GM18519 (cell line): ENCODE data around the gene TCF12.

Source experiments
- ATAC-seq: cut with Tn5 transposase; IDR thresholded peaks from one replicate; pipeline ENCODE4 v1.9.1; 2021; ENCODE audit warnings: mild to moderate bottlenecking, moderate library complexity; ENCODE audit not compliant: unreplicated experiment, low FRiP score

Gene TCF12

DNA sequence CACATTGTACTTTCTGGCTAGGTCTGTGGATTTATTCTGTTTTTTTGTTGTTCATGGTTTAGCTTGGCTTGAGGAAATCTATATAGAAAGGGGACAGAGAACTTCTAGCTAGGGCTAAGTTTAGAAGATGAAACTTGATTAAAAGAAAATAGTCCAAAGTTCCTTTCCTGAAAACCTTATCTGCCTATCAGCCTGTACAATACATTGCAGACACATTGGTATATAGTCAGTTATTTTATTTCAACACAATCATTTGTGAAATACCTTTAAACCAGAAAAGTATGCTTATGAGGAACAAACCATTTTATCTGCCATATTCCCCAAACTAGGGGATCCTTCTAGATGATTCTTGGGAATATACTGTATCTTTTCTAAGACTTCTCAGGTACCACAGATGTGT is 310.6 kb downstream of the TCF12 start:
- ATAC-seq: no peak

DNA sequence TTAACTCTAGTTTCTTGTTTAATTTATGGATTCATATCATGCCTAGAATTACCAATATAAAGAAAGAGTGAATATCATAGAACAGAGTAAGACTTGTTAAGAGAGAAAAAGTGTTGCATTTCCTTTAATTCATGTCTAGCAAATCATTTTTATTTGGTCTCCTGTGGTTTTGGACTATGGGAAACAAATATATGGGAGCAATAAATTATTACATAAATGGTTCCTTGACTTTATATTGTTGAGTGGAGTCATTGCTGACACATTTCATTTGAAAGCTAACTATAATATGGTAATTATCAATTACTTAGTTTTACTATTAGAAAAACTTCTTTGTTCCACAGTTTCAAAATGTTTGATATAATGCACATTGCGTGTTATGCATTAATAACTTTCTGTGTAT is 313.1 kb downstream of the TCF12 start:
- ATAC-seq: no peak

GRCh38 chr15:57234156-57234555 is 315.7 kb downstream of the TCF12 start:
- ATAC-seq: no peak

DNA sequence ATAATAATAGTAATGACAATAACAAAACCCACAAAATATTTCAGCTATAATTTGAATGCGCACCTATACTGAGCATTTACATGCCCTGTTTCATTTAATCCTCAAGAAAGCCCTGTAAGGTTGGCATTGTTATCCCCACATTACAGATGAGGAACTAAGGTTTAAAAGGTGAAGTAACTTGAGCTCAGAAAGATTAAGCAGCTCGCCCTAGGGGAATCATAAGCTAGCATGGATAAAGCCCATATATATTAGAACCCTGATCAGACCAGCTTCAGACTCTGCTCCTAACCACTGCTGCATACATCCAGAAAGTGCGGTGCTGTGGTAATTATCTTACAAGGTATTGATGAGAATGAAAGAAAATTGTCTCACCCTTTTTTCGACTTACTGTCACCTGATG is 316.7 kb downstream of the TCF12 start:
- no peak for ATAC-seq

DNA sequence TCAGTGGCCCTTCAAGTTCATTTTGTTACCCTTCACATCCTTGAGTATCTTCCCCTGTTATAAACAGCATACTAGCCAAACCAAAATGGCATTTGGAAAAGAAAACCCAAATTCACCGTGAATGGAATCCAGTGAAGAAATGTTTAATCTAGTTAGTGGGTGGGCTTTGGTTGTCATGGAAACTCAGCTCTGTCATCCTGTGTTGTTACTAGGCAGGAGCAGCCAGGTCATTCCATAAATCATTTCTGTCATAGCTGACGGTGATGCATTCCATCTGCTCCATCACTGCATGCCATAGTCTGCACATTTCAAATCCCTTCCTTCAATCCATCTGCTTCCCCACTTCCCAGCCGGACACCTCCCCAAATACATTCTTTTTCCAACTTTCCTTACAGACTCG is 317.4 kb downstream of the TCF12 start:
- no peak for ATAC-seq

DNA sequence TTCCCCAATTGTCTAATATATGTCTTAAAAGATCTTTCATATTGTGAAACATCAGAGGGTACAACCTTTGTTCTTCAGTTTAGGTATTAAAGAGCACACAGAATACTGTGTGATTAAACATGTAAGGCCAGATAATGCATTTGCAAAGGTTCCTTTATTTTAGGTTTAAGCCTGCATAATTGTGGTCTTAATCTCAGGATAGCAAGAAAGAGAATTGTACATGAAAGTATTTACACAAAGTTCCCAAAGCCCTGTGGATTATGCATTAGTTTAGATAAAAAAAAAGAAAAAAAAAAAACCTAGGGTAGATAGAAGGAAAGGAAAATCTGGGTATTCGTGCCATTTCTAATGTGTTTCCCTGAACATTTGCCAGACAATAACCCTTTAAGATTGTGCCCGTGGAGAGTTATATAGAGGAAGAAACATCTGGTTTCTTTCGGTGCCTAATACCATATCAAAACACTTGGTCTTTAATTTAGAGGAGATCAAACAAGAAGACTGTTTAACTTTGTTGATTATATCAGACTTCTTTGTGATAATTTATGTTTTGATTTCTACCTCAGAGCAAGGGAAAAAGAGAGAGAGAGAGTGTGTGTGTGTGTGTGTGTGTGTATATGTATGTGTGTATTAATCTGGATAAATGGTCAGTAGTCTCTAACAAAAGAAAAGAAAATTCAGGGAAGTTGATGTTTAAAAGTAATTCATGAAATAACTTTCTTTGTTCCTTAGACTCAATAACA is 318.3 kb downstream of the TCF12 start:
- ATAC-seq: no peak

- ATAC-seq: no peak
These were observed 318.8 kb downstream of the TCF12 start for GRCh38 chr15:57237301-57237642.

GRCh38 chr15:57237676-57238075 is 319.2 kb downstream of the TCF12 start:
- ATAC-seq: no peak

- no peak for ATAC-seq
These were observed 326.7 kb downstream of the TCF12 start for GRCh38 chr15:57245130-57245529.

- ATAC-seq: no peak
These were observed 327.3 kb downstream of the TCF12 start for GRCh38 chr15:57245714-57246113.

DNA sequence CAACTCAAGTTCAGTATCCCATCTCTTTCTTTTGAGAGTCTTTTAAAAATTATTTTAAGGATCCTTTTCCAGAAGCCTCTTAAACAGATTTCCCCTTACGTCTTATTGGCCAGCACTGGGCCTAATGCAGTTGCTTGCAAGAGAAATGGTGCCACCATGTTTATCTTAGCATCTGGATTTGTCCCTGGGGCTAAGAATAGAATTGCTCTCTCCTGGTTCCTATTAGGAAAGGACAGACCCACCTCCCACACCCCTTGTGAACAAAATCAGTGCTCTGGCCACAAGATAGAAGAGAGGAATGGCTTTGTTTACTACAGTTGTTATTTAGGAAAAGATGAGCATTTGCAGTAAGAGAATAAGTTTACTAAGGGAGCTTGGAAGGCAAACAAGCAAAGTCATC is 329.6 kb downstream of the TCF12 start:
- no peak for ATAC-seq

GRCh38 chr15:57251308-57251707 is 332.9 kb downstream of the TCF12 start:
- ATAC-seq: no peak

DNA sequence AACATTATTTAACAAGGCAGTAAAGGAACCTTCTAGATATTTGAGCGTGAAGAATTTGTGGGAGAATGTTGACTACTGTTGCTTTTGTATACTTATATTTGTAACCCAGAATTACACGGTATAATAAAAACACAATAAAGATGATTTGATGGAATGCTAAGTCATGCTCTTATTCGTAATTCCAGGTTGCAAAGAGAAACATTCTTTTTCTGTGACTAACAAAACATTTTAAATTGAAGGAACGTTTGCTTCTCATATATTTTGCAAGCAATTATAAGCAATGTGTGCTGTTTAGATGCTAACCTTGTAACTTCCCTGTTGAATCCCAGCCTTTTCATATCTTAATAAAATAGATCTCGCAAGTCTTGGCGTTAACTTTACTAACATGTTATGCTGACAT is 333.5 kb downstream of the TCF12 start:
- no peak for ATAC-seq

DNA sequence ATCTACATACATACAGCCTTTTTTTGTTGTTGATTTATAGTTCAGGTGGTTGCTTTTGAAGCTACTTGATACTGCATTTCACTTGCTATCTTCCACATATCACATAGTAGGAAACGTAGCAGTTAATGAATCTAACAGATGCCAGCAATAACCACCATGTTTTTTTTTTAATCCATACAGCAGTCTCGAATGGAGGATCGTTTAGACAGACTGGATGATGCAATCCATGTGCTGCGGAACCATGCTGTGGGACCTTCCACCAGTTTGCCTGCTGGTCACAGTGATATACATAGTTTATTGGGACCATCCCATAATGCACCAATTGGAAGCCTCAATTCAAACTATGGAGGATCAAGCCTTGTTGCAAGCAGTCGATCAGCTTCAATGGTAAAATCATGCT is 334.6 kb downstream of the TCF12 start:
- ATAC-seq: no peak

- no peak for ATAC-seq
These were observed 335.1 kb downstream of the TCF12 start for GRCh38 chr15:57253500-57253899.

DNA sequence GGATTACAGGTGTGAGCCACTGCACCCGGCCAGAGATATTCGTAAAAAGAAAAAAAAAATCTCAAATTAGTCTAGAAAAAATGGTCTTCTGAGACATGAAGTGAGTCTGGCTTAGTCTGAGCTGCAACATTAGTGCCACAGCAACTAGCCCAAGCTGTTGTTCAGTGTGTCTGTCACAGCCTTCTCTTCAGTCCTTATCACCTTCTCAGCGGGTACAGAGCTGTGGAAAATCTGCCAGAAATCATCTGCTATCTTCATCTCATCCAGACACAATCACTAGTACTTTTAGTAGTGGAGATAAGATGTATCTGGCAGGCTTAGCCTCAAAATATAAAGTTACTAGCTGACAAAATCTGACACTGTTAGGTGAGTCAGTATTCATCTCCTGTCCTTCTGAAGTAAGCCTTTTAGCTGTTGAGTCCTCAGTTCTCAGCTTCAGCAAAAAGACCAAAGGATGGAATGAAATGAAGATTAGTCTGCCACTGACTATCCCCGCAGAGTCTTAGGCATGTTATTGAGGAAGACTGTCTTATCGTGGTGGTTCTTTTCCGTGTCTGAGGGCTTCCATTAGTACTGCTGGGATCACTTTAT is 337.4 kb downstream of the TCF12 start:
- ATAC-seq: no peak

GRCh38 chr15:57256939-57257338 is 338.5 kb downstream of the TCF12 start:
- no peak for ATAC-seq

DNA sequence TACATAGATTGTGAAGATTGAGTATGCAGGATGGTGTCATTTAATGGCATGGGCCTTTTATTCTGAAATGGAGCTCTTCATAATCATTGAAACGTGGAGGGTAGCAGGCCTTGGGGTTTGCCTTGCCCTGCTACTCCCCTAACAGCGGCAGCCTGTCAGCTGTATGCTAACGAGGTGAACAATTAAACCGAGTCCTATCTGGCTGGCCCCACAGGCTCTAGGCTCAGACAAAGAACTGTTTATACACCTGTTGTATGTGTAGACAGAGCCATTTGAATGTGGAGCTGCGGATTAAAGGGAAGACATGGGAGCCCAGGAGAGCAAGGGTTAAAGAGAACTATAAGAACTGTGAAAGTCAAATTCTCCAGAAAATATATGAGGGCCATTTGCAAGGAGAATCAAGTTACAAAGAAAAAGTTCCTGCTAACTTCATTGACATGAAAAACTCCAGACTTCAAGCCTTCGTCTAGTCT is 341.2 kb downstream of the TCF12 start:
- ATAC-seq: no peak

DNA sequence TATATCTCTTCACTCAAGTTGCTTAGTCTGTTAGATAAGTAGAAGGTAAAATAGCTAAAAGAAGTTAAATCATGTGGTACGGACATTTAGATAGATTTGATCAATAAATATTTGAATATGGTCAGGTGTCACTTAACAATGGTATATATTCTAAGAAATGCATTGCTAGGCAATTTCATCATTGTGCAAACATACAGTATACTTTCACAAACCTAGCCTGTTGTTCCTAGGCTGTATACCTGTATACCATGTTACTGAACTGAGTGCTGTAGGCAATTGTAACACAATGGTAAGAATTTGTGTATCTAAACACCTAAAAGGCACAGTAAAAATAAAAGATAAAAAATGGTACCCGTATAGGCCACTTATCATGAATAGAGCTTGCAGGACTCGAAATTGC is 345.1 kb downstream of the TCF12 start:
- no peak for ATAC-seq

DNA sequence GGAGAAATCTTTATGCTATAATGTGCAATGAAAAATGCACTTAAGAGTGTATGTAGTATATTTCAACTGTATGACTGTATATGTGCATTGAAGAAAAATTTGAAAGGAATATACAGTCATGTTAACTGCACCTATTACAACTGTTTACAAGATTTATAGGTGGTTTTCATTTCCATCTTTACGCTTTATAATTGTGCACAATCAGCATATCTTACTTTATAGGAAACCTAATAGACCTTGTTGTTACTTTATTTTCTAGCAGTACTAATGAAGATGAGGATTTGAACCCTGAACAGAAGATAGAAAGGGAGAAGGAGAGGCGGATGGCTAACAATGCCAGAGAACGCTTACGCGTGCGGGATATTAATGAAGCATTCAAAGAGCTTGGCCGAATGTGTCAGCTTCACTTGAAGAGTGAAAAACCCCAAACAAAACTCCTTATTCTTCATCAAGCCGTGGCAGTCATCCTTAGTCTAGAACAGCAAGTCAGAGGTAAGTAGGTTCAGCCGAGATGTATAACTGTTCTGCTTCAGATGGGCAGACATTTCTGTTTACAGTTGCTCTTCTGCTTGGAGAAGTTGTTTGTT is 354.4 kb downstream of the TCF12 start:
- ATAC-seq: no peak

- no peak for ATAC-seq
These were observed 355.0 kb downstream of the TCF12 start for GRCh38 chr15:57273402-57273801.

GRCh38 chr15:57278439-57278838 is 360.0 kb downstream of the TCF12 start:
- no peak for ATAC-seq
